GM23338 (cell line): ENCODE data around the gene KSR2. TPM values are rescaled to one million over a fixed set of nuclear protein-coding genes. Genes with fewer than 3 reads are reported as not detected.

Experiments used
- ATAC-seq: fragments of 200-7000 bp; cut with Tn5 transposase; 3 replicates; pipeline ENCODE4 v1.9.1; 2020
- DNase-seq: peaks from one replicate; pipeline ENCODE4 v3.0.0-alpha.2; 2015; ENCODE audit warnings: low spot score
- H2AFZ ChIP-seq: fragments of 200-600 bp; sonication (generic); 2 replicates; pipeline ENCODE4 v1.8.0; 2016; ENCODE audit warnings: antibody characterized with exemption, mild to moderate bottlenecking, moderate library complexity
- H3F3A ChIP-seq: fragments of 200-600 bp; sonication (generic); replicated peaks from 2 replicates; pipeline ENCODE4 v1.8.0; 2017; ENCODE audit warnings: antibody characterized with exemption, mixed run types, low read depth
- H3K27ac ChIP-seq: fragments of 200-600 bp; sonication (generic); 2 replicates; pipeline ENCODE4 v1.6.1; 2016; ENCODE audit warnings: low read depth
- H3K27me3 ChIP-seq: fragments of 200-600 bp; sonication (generic); 2 replicates; pipeline ENCODE4 v1.8.0; 2016; ENCODE audit warnings: mild to moderate bottlenecking, mixed run types, moderate library complexity; ENCODE audit not compliant: insufficient read depth
- H3K36me3 ChIP-seq: fragments of 200-600 bp; sonication (generic); 2 replicates; pipeline ENCODE4 v1.8.0; 2016; ENCODE audit warnings: mild to moderate bottlenecking; ENCODE audit not compliant: insufficient read depth
- H3K4me1 ChIP-seq: fragments of 200-600 bp; sonication (generic); 2 replicates; pipeline ENCODE4 v1.8.0; 2016; ENCODE audit warnings: mild to moderate bottlenecking, moderate library complexity; ENCODE audit not compliant: insufficient read depth
- H3K4me2 ChIP-seq: fragments of 200-600 bp; sonication (generic); 2 replicates; pipeline ENCODE4 v1.7.1; 2017; ENCODE audit warnings: mixed run types
- H3K4me3 ChIP-seq: fragments of 200-600 bp; sonication (generic); 2 replicates; pipeline ENCODE4 v1.6.1; 2016; ENCODE audit warnings: mixed run types
- H3K79me2 ChIP-seq: fragments of 200-600 bp; sonication (generic); replicated peaks from 2 replicates; pipeline ENCODE4 v1.8.0; 2017; ENCODE audit warnings: mild to moderate bottlenecking; ENCODE audit not compliant: insufficient read depth
- H3K9me2 ChIP-seq: fragments of 200-600 bp; sonication (generic); 2 replicates; pipeline ENCODE4 v1.8.0; 2017; ENCODE audit not compliant: insufficient read depth
- H4K20me1 ChIP-seq: fragments of 200-600 bp; sonication (generic); replicated peaks from 2 replicates; pipeline ENCODE4 v1.8.0; 2017; ENCODE audit warnings: mild to moderate bottlenecking; ENCODE audit not compliant: insufficient read depth
- H3K27ac Mint-ChIP-seq: 2 replicates; pipeline ENCODE4 v1.8.0; 2020; ENCODE audit warnings: inconsistent platforms, mild to moderate bottlenecking, moderate library complexity, mixed read lengths
- H3K27me3 Mint-ChIP-seq: 3 replicates; pipeline ENCODE4 v1.8.0; 2022; ENCODE audit warnings: low read depth, mild to moderate bottlenecking, moderate library complexity, mixed read lengths, inconsistent platforms; ENCODE audit not compliant: insufficient read depth, poor library complexity
- H3K36me3 Mint-ChIP-seq: 3 replicates; pipeline ENCODE4 v1.8.0; 2021; ENCODE audit warnings: low read depth, mild to moderate bottlenecking, inconsistent platforms, moderate library complexity, mixed read lengths
- H3K4me1 Mint-ChIP-seq: 3 replicates; pipeline ENCODE4 v1.8.0; 2020; ENCODE audit warnings: mild to moderate bottlenecking, inconsistent platforms, mixed read lengths
- H3K4me3 Mint-ChIP-seq: 3 replicates; pipeline ENCODE4 v1.8.0; 2021; ENCODE audit warnings: moderate library complexity, mild to moderate bottlenecking, inconsistent platforms, mixed read lengths
- H3K9me3 Mint-ChIP-seq: 3 replicates; pipeline ENCODE4 v1.8.0; 2020; ENCODE audit warnings: moderate library complexity, mild to moderate bottlenecking, inconsistent platforms, mixed read lengths
- EZH2 ChIP-seq: fragments of 200-600 bp; sonication (generic); IDR thresholded peaks from one replicate; pipeline ENCODE4 v1.8.0; 2017; ENCODE audit warnings: antibody characterized with exemption, mild to moderate bottlenecking, low read depth; ENCODE audit not compliant: unreplicated experiment
- EZH2phosphoT487 ChIP-seq: fragments of 200-600 bp; sonication (generic); IDR thresholded peaks from one replicate; pipeline ENCODE4 v1.8.1; 2018; ENCODE audit warnings: antibody characterized with exemption; ENCODE audit not compliant: unreplicated experiment
- NANOG ChIP-seq: IDR thresholded peaks from 2 replicates; pipeline ENCODE4 v1.6.1; 2016; ENCODE audit warnings: antibody characterized with exemption, borderline replicate concordance
- POLR2AphosphoS5 ChIP-seq: IDR thresholded peaks from 2 replicates; pipeline ENCODE4 v1.6.1; 2016; ENCODE audit warnings: antibody characterized with exemption, low read depth
- STAT1 ChIP-seq: IDR thresholded peaks from one replicate; pipeline ENCODE4 v1.6.1; 2016; ENCODE audit warnings: antibody characterized with exemption; ENCODE audit not compliant: unreplicated experiment
- ZNF114 ChIP-seq: fragments of 250-450 bp; sonication (Bioruptor Pico); IDR thresholded peaks from 2 replicates; pipeline ENCODE4 v1.5.0; 2020; ENCODE audit warnings: mild to moderate bottlenecking, moderate library complexity
- ZNF331 ChIP-seq: fragments of 250-450 bp; sonication (Bioruptor Pico); IDR thresholded peaks from 2 replicates; pipeline ENCODE4 v1.5.0; 2020; ENCODE audit warnings: low read depth, mild to moderate bottlenecking, moderate library complexity
- polyA plus RNA-seq: library from polyadenylated mRNA; unstranded; fragments of >200 nt; fragmentation: Nextera tagmentation; extraction: Ambion mirVana; gene quantifications from 2 replicates; pipeline ENCODE4 v1.2.1, GENCODE V29; 2016
- total RNA-seq: library from RNA; depleted of rRNA; stranded (reverse); fragments of >200 nt; shearing (Covaris generic); gene quantifications from 2 replicates; pipeline ENCODE4 v1.2.3, GENCODE V29; 2014
- TF ChIP-seq, protein P1 (sequence below), 2 experiments: fragments of 200-600 bp in 1 of 2; sonication (generic) in 1 of 2; conservative IDR thresholded peaks; 2 replicates each; pipeline versions ENCODE4 v1.5.1 to v1.6.1; 2016 to 2017; ENCODE audit warnings: antibody characterized with exemption in 2 of 2, low read depth in 2 of 2, mild to moderate bottlenecking in 2 of 2, moderate library complexity in 1 of 2
- TF ChIP-seq, protein P2 (sequence below): IDR thresholded peaks from one replicate; pipeline ENCODE4 v1.6.1; 2018; ENCODE audit warnings: antibody characterized with exemption; ENCODE audit not compliant: unreplicated experiment

KSR2 gene
- total and polyA plus RNA-seq, 2 experiments from 2014 or later = 1.1 to 2.7 TPM

DNA sequence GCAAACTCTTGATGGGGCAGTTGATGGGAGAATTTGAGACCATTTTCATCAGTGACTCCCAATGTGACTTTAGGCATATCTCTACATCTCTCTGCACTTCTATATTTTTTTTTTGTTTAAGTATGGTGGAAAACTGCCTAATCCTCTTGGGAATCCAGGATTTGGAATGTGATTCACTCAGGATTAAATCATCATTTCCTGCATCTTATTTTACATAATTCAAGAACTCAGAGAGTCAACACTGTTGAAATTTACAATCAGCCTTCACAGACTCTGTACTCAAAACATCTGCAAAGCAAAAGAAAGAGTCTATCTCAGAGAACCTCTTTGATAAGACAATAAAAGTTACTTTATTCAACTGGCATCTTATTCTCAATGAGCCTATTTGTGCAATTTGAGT lies 346.7 kb downstream of the KSR2 start:
- H3K9me3 Mint-ChIP-seq = peaks cover 4% of the 10 kb centered on the region; the same call in 2 of the 3 replicates
- H3K27me3 Mint-ChIP-seq = peaks cover 2% of the 10 kb centered on the region
- H3K4me2 ChIP-seq = no peak overlapping the region
- ATAC-seq (no peak), DNase-seq (no peak)
- no peaks in the 10 kb centered on the region for H3F3A ChIP-seq
- H2AFZ ChIP-seq = no peak overlapping the region
- H3K4me3 Mint-ChIP-seq = no peak overlapping the region
- H3K27ac ChIP-seq = no peak overlapping the region
- H3K79me2 ChIP-seq = no peaks in the 10 kb centered on the region
- no peaks in the 10 kb centered on the region for H3K27me3 ChIP-seq
- H3K4me3 ChIP-seq = no peak overlapping the region
- no peaks in the 10 kb centered on the region for H3K36me3 Mint-ChIP-seq
- no peaks in the 10 kb centered on the region for H3K36me3 ChIP-seq
- H3K9me2 ChIP-seq = peaks cover 7% of the 10 kb centered on the region; the same call in 1 of the 2 replicates
- H3K4me1 ChIP-seq = no peaks in the 10 kb centered on the region
- H3K27ac Mint-ChIP-seq = no peak overlapping the region
- no peaks in the 10 kb centered on the region for H4K20me1 ChIP-seq
- TF ChIP-seq NANOG = no peak
- no peaks in the 10 kb centered on the region for H3K4me1 Mint-ChIP-seq

DNA sequence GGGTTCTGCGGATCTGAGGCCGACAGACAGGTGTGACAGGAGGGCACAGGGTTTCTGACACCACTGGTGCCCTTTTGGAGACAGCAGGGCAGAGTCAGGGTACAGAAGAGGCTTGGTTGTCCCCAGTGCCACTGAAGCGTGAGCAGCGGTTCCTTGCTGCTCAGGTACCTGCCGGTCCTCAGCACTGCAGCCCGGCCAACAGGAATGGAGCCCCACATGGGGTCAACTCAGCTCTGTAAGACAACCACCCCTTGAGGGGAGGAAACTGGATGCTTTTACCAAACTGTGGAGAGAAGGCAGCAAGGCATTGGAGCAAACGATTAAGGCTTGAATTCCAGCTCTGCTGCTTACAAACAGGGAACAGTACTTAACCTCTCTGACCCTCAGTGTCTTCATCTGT lies 361.0 kb downstream of the KSR2 start:
- no peaks in the 10 kb centered on the region for H3K36me3 Mint-ChIP-seq
- no peak overlapping the region for H3K4me3 Mint-ChIP-seq
- Histone ChIP-seq H3K9me2 (no peaks in the 10 kb centered on the region), H3K79me2 (no peaks in the 10 kb centered on the region), H3K27me3 (no peaks in the 10 kb centered on the region), H3K36me3 (no peaks in the 10 kb centered on the region), H2AFZ (no peak overlapping the region), H3K27ac (no peak overlapping the region), H3F3A (no peaks in the 10 kb centered on the region), H3K4me3 (no peak overlapping the region), H3K4me1 (no peaks in the 10 kb centered on the region), H3K4me2 (no peak overlapping the region), H4K20me1 (no peaks in the 10 kb centered on the region)
- ATAC-seq (peak; percentile 68), DNase-seq (no peak)
- TF ChIP-seq NANOG (no peak), EZH2phosphoT487 (no peak), EZH2 (no peak), POLR2AphosphoS5 (no peak), ZNF331 (CRISPR knock-in tag) (no peak), STAT1 (no peak), ZNF114 (CRISPR knock-in tag) (no peak)
- TF ChIP-seq, protein P1, sequence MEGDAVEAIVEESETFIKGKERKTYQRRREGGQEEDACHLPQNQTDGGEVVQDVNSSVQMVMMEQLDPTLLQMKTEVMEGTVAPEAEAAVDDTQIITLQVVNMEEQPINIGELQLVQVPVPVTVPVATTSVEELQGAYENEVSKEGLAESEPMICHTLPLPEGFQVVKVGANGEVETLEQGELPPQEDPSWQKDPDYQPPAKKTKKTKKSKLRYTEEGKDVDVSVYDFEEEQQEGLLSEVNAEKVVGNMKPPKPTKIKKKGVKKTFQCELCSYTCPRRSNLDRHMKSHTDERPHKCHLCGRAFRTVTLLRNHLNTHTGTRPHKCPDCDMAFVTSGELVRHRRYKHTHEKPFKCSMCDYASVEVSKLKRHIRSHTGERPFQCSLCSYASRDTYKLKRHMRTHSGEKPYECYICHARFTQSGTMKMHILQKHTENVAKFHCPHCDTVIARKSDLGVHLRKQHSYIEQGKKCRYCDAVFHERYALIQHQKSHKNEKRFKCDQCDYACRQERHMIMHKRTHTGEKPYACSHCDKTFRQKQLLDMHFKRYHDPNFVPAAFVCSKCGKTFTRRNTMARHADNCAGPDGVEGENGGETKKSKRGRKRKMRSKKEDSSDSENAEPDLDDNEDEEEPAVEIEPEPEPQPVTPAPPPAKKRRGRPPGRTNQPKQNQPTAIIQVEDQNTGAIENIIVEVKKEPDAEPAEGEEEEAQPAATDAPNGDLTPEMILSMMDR (conservative IDR thresholded peaks at IDR 0.05; ENCODE audit: low read depth in 2 of 2) = no peak
- TF ChIP-seq, protein P2, sequence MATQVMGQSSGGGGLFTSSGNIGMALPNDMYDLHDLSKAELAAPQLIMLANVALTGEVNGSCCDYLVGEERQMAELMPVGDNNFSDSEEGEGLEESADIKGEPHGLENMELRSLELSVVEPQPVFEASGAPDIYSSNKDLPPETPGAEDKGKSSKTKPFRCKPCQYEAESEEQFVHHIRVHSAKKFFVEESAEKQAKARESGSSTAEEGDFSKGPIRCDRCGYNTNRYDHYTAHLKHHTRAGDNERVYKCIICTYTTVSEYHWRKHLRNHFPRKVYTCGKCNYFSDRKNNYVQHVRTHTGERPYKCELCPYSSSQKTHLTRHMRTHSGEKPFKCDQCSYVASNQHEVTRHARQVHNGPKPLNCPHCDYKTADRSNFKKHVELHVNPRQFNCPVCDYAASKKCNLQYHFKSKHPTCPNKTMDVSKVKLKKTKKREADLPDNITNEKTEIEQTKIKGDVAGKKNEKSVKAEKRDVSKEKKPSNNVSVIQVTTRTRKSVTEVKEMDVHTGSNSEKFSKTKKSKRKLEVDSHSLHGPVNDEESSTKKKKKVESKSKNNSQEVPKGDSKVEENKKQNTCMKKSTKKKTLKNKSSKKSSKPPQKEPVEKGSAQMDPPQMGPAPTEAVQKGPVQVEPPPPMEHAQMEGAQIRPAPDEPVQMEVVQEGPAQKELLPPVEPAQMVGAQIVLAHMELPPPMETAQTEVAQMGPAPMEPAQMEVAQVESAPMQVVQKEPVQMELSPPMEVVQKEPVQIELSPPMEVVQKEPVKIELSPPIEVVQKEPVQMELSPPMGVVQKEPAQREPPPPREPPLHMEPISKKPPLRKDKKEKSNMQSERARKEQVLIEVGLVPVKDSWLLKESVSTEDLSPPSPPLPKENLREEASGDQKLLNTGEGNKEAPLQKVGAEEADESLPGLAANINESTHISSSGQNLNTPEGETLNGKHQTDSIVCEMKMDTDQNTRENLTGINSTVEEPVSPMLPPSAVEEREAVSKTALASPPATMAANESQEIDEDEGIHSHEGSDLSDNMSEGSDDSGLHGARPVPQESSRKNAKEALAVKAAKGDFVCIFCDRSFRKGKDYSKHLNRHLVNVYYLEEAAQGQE = no peak
- no peaks in the 10 kb centered on the region for H3K9me3 Mint-ChIP-seq
- peaks cover 18% of the 10 kb centered on the region for H3K4me1 Mint-ChIP-seq
- H3K27ac Mint-ChIP-seq = no peak overlapping the region
- peaks cover 2% of the 10 kb centered on the region for H3K27me3 Mint-ChIP-seq
